Muscle of leg (tissue), 11 donors: ENCODE measurements around the gene SENP8. TPM values are rescaled to one million over a fixed set of nuclear protein-coding genes. Genes with fewer than 3 reads are reported as not detected.

Experiments used
- DNase-seq: peaks from one replicate; pipeline ENCODE4 v3.0.0; 2013
- H3K27ac ChIP-seq: one replicate; pipeline ENCODE4 v1.5.1; 2013; ENCODE audit warnings: mild to moderate bottlenecking, low read length, control low read depth
- H3K27me3 ChIP-seq: one replicate; pipeline ENCODE4 v1.6.1; 2013; ENCODE audit warnings: low read length; ENCODE audit not compliant: control insufficient read depth, insufficient read depth
- H3K36me3 ChIP-seq: one replicate; pipeline ENCODE4 v1.6.1; 2013; ENCODE audit warnings: low read length; ENCODE audit not compliant: control insufficient read depth, insufficient read depth
- H3K4me1 ChIP-seq: one replicate; pipeline ENCODE4 v1.6.1; 2013; ENCODE audit warnings: low read length; ENCODE audit not compliant: control insufficient read depth, insufficient read depth
- H3K4me3 ChIP-seq: one replicate; pipeline ENCODE4 v1.5.1; 2013; ENCODE audit warnings: low read length, control low read depth
- H3K9me3 ChIP-seq: replicated peaks from 2 replicates; pipeline ENCODE4 v1.6.1; 2013; ENCODE audit warnings: low read depth, low read length; ENCODE audit not compliant: control insufficient read depth
- WGBS: methylation state at CpG from one replicate; pipeline ENCODE4 v1.1.5; 2013; ENCODE audit warnings: missing lambda C conversion rate; ENCODE audit not compliant: insufficient coverage; 5-methylcytosine and 5-hydroxymethylcytosine counted together
- polyA plus RNA-seq, 8 donors: library from polyadenylated mRNA; unstranded; fragments of 120-200 nt; gene quantifications; one replicate each; pipeline versions ENCODE4 v1.2.1 to v1.2.3, GENCODE V29; 2013; ENCODE audit warnings: inconsistent platforms in 1 of 8, low replicate concordance in 1 of 8; ENCODE audit not compliant: insufficient read length in 8 of 8, insufficient read depth in 1 of 8
- total RNA-seq: library from RNA; stranded (reverse); fragments of 120-200 nt; gene quantifications from one replicate; pipeline ENCODE4 v1.2.4, GENCODE V29; 2013

The SENP8 gene
- total and polyA plus RNA-seq, 9 donors: 3.3 to 5.9 (median 4.4) TPM

DNA sequence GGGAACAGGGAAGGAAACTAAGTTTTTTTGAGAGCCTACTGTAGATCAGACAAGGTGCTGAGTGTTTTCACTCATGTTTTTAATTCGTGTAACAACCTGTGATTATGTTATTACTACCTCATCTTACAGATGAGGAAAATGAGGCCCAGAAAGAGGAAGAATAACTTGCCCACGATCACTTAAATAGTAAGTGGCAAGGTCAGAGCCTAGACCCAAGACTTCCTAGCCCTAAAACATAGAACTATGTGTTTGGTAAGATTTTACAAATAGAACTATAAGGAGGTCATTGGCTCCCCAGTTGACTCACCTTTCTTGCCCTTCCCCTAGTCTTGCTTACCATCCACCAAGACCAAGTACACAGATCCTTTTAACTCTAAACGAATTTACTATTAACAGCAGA lies 13.7 kb downstream of the SENP8 start:
- Histone ChIP-seq H3K27ac (no peak overlapping the region), H3K4me1 (no peaks in the 10 kb centered on the region), H3K27me3 (no peaks in the 10 kb centered on the region), H3K36me3 (no peaks in the 10 kb centered on the region), H3K4me3 (no peak overlapping the region), H3K9me3 (no peaks in the 10 kb centered on the region)
- no CpG with 5 or more reads among the region's 3 CpGs for WGBS
- DNase-seq: no peak

DNA sequence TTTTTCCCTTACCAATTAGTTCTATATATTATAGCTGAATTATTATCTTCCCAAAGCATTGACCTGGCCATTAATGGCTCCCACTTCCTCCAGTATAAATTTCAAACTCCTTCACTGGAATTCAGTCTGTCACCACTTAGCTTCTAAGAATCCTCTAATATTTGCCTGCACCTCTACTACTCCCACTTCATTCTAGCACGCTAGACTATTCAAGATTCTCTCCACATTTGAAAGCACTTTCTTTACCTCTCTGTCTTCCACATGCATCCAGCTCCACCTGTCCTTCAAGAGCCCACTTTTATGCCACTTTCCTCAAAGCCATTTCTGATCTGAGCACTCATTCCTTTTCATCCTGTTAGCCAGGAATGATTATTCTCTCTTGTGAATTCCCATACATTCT lies 15.0 kb downstream of the SENP8 start:
- Histone ChIP-seq H3K9me3 (no peaks in the 10 kb centered on the region), H3K27ac (no peak overlapping the region), H3K36me3 (no peaks in the 10 kb centered on the region), H3K27me3 (no peaks in the 10 kb centered on the region), H3K4me3 (no peak overlapping the region), H3K4me1 (no peaks in the 10 kb centered on the region)
- WGBS: 82% methylated on average over 1 of the region's 1 CpG
- no peak for DNase-seq

DNA sequence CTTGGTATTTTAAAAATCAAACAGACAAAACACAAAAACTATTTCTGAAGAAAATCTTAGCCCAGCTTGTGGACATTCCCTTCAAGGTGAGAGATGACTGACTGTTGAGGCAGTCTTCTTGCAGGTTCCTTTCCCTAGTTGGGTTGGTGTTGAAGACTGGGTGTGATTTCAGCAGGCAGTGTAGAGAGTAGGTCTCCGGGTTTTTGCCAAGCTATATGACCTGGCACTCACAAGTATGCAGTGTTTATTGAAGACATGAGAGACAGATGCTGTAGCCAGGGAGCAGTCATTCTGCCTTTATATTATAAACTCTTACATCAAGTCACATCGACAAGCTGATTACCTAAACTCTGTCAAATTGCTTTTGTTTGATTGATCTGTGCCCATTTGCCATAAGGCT lies 17.5 kb downstream of the SENP8 start:
- no peak overlapping the region for H3K27ac ChIP-seq
- peaks cover 3% of the 10 kb centered on the region for H3K4me1 ChIP-seq
- H3K36me3 ChIP-seq: no peaks in the 10 kb centered on the region
- DNase-seq: no peak
- no peak overlapping the region for H3K4me3 ChIP-seq
- no CpG with 5 or more reads among the region's 2 CpGs for WGBS
- H3K9me3 ChIP-seq: no peaks in the 10 kb centered on the region
- H3K27me3 ChIP-seq: no peaks in the 10 kb centered on the region

DNA sequence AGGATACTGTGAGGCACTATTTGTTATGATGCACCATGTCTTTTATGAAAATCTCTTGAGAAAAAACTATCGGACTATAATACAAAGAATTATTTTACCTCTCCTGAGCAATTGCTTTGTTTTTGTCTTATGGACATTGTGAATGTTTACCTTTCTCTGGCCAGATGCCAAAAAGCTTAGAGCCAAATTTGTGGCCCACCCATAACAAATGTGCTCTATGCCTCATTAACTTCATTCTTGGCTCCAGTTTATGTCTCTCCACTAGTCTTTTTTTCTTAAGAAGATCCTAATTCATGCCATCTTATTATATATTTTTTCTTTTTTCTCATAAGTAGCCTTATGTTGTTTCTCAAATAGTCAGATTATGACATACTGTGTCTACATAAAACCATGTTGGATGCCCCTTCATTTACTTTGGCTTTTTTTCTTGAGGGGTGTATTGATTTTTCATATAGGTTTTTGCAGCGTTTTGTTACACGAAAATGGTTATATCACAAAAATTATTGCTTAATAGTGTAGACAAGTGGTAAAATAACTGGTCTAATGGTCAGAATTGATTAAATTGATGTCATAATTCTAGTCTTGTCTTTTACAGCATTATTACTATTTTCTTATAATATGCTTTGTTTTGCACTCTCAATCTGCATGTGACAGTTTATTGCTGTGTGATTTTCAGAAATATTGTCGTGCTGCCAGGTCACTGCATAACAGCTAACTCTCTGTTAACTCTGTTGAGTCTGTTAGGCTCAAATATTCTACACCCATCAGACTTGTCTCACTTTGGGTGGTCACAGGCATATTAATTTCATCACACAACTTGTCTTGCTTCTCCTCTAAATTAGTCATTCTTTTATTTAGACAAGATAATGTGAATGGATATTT lies 18.2 kb downstream of the SENP8 start:
- Histone ChIP-seq H3K4me3 (no peak overlapping the region), H3K9me3 (no peaks in the 10 kb centered on the region), H3K36me3 (no peaks in the 10 kb centered on the region), H3K27ac (no peak overlapping the region), H3K27me3 (no peaks in the 10 kb centered on the region), H3K4me1 (peaks cover 3% of the 10 kb centered on the region)
- no CpG with 5 or more reads among the region's 4 CpGs for WGBS
- DNase-seq: no peak

DNA sequence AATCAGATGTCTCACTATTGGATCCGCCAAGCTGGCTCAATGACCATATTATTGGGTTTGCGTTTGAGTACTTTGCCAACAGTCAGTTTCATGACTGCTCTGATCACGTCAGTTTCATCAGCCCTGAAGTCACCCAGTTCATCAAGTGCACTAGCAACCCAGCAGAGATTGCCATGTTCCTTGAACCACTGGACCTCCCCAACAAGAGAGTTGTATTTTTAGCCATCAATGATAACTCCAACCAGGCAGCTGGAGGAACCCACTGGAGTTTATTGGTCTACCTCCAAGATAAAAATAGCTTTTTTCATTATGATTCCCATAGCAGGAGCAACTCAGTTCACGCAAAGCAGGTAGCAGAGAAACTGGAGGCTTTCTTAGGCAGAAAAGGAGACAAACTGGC lies 21.5 kb downstream of the SENP8 start:
- no peaks in the 10 kb centered on the region for H3K9me3 ChIP-seq
- no peak overlapping the region for H3K4me3 ChIP-seq
- no peaks in the 10 kb centered on the region for H3K27me3 ChIP-seq
- DNase-seq: no peak
- H3K4me1 ChIP-seq: peaks cover 3% of the 10 kb centered on the region
- H3K27ac ChIP-seq: no peak overlapping the region
- H3K36me3 ChIP-seq: no peaks in the 10 kb centered on the region
- WGBS: 89% methylated on average over 3 of the region's 4 CpGs

DNA sequence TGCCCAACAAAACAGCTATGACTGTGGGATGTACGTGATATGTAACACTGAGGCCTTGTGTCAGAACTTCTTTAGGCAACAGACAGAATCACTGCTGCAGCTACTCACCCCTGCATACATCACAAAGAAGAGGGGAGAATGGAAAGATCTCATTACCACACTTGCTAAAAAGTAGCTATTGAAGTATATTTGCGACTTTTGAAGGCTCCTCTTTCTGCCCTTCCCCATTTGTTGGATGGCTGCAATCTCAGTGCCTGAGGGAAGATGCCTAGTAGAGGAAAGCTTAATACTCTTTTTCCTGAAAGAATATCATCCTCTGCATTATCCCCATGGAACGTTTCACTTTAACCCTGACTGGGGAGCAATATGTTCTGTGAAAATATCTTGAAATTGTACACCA lies 21.9 kb downstream of the SENP8 start:
- H3K27me3 ChIP-seq: no peaks in the 10 kb centered on the region
- WGBS: no CpG with 5 or more reads among the region's 3 CpGs
- no peaks in the 10 kb centered on the region for H3K36me3 ChIP-seq
- no peak overlapping the region for H3K27ac ChIP-seq
- no peak for DNase-seq
- H3K4me1 ChIP-seq: peaks cover 3% of the 10 kb centered on the region
- H3K9me3 ChIP-seq: no peaks in the 10 kb centered on the region
- H3K4me3 ChIP-seq: no peak overlapping the region

DNA sequence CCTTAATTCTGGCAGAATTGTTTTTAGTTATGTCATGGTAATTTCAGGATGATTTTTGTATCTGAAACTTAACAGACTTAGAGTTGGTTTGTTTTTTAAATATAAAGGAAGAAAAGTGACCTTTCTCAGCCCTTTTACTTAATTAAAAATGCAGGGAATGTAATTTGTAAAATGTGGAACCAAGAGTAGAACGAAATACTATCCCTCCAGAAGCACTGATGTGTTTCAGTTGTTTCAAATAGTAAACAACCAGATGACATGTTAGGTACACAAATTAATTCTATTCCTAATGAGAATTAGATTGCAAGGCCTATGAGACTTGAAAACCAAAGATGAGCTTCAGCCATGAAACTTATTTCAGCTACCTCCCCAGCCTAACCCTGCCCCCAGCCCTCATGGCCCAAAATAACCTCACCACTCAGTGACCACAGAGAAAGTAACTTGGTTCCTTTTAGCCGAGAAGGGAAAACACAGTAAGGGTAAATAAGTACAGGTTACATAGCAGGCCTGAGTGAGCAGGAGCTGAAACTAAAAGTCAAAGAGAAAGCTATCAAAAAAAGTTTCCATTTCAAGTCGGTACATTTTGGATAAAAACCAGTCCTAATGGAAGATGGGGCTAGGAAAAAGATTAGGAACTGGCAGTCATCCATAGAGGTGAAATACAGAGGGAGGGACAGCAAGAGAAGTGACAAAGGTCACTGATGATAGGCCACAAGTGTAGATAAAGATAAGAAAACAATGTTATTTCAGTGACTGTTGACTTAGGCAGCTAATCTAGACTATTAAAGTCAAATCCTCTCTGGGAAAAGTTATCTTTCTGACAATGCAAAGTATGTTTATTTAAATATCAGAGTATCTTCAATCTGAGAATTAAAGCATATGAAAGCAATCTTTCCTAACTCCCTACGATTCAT lies 23.2 kb downstream of the SENP8 start:
- WGBS: 43% methylated on average over 1 of the region's 4 CpGs
- H3K4me1 ChIP-seq: peaks cover 3% of the 10 kb centered on the region
- no peaks in the 10 kb centered on the region for H3K36me3 ChIP-seq
- no peak overlapping the region for H3K27ac ChIP-seq
- no peaks in the 10 kb centered on the region for H3K9me3 ChIP-seq
- H3K4me3 ChIP-seq: no peak overlapping the region
- no peak for DNase-seq
- H3K27me3 ChIP-seq: no peaks in the 10 kb centered on the region

DNA sequence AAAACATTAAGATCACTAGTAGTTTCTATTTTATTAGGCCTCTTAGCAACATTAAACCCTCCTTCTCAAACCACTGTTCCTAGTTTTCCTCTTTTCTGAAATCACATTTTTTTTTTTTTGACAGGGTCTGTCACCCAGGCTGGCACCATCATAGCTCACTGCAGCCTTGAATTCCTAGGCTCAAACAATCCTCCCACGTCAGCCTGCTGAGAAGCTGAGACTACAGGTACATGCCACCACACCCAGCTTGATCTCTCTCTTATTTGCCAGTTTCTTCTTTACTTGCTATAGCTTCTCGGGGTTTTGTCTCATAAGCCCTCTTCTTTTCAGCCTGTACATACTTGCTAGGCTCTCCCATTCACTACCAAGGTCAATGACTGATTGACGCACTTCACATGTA lies 28.0 kb downstream of the SENP8 start:
- DNase-seq: no peak
- no peaks in the 10 kb centered on the region for H3K9me3 ChIP-seq
- H3K4me3 ChIP-seq: no peak overlapping the region
- no peaks in the 10 kb centered on the region for H3K4me1 ChIP-seq
- no peak overlapping the region for H3K27ac ChIP-seq
- no peaks in the 10 kb centered on the region for H3K36me3 ChIP-seq
- no peaks in the 10 kb centered on the region for H3K27me3 ChIP-seq
- WGBS: 91% methylated on average over 3 of the region's 3 CpGs

DNA sequence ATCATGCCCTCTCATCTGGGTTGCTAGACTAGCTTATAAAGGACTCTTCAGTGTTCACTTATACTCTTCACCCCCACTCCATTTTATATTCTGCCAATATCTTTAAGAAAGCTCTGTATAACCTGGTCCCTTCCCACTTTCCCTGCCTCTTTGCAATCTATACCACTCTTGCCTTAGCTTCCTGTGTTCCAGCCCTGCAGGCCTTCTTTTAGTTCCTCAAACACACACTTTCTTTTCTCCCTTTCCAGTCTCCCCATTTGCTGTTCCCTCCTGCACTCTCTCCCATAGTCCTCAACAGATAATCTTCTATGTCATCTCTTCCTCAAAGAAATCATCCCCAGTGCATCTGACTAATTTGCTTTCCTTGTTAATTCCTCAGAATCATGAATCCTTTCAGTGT lies 28.7 kb downstream of the SENP8 start:
- Histone ChIP-seq H3K27me3 (no peaks in the 10 kb centered on the region), H3K4me1 (no peaks in the 10 kb centered on the region), H3K27ac (no peak overlapping the region), H3K36me3 (no peaks in the 10 kb centered on the region), H3K4me3 (no peak overlapping the region), H3K9me3 (no peaks in the 10 kb centered on the region)
- no peak for DNase-seq

DNA sequence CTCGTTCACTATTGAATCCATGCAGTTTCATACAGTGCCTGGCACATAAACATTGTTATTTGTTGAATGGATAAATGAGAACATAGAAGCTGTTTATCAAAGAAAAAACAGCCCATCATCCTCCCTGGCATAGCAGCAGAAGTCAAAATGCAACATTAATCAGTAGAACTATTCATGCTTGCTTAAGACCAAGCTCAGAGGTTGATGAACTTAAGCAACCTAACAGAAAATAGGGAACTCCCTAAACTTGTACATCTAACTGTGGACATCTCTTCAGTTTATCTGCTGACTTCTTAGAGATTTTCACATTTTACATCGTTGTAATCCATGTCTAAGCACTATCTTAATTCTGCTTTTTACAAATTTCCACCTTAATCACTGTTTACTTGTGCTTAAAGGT lies 29.2 kb downstream of the SENP8 start:
- no CpG with 5 or more reads among the region's 2 CpGs for WGBS
- Histone ChIP-seq H3K27ac (no peak overlapping the region), H3K27me3 (no peaks in the 10 kb centered on the region), H3K4me3 (no peak overlapping the region), H3K36me3 (no peaks in the 10 kb centered on the region), H3K4me1 (no peaks in the 10 kb centered on the region), H3K9me3 (no peaks in the 10 kb centered on the region)
- DNase-seq: no peak
